ENCODE results near the gene RCOR1.

DNA sequence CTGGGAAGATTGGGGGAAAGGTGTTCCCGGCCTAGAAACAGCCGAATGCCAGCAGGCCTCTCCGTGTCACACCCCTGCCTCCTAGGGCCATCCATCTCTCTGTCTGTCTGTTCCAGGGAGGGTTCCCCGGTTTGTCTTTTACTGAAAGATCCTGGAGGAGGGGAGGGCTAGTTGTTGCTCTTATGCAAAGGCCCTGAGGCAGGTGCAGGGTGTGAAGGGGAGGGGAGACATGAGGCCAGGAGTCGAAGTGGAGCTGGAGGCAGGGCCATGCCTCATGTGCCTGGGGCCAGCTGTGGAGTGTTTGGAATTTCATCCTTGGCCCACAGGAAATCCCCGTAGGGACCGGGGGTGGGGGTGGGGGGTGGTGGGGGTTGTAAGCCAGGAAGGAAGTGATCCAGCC is 8.7 kb upstream of the RCOR1 start:
- TF ChIP-seq POLR2A (IDR thresholded peaks at IDR 0.05): no peak
- no peak for TF ChIP-seq CTCF (IDR thresholded peaks at IDR 0.05)
- TF ChIP-seq POLR2AphosphoS5 (IDR thresholded peaks at IDR 0.05): no peak

Measured in transverse colon (tissue), 4 donors.